Stimulated activated CD4-positive, alpha-beta T cell treated with anti-CD3 and anti-CD28 coated beads, TNF-alpha, amount 100 ng/mL, for 48 hours (primary cell): Measurements from ENCODE around the gene PXMP4.
A peak's percentile ranks its signal among the peaks of the same experiment; 100 is the strongest.

Experiments
- DNase-seq, 3 donors: peaks; one replicate each; pipeline ENCODE4 v3.0.0-alpha.2; 2020; ENCODE audit warnings: low read depth in 3 of 3

PXMP4 gene

GRCh38 chr20:33732166-33732970, 12.3 kb upstream of the PXMP4 start:
- DNase-seq, result peak in 2 of 3 donors; percentile 65 to 70

GRCh38 chr20:33731693-33732165, 11.6 kb upstream of the PXMP4 start, which contains the start of gene ZNF341:
ZNF341 (plus strand) TSS chr20:33731996; CDS start chr20:33732022, 26 bp downstream.
- peak; percentile 81 to 82 (median 81) for DNase-seq

DNA sequence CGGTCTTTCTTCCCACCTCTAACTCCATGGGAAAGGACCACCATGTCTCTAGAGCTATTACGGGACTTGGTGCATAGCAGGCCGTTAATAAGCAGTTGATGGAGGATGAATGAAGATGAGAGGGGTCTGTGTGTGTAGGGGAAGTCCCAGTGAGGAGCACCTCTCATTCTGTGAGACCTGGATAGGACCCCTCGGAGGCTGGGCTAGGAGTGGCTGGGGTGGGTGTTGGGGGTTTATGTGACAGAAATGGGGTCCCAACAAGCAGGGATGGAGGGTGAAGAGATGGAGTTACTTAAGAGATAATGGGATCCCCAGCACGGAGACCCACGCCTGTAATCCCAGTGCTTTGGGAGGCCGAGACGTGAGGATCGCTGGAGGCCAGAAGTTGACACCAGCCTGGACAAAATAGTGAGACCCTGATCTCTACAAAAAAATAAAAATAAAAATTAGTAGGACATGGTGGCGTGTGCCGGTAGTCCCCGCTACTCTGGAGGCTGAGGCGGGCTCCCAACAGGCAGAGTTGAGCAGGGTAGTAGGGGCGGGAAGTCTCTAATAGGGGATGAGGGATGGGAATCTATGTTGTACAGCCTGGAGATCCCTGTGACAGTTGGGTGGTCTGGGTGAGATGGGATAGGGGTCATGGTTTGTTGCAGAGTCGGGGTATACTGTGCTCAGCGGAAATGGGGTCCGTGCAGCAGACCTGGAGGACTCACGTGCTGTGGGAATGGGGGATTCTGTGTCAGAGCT, 11.0 kb upstream of the PXMP4 start:
- no peak for DNase-seq

- DNase-seq, result no peak
Measured at GRCh38 chr20:33729101-33729500, 9.0 kb upstream of the PXMP4 start.

- DNase-seq, result no peak
Measured at GRCh38 chr20:33728463-33728862, 8.4 kb upstream of the PXMP4 start.

GRCh38 chr20:33727806-33728205, 7.7 kb upstream of the PXMP4 start:
- no peak for DNase-seq

DNA sequence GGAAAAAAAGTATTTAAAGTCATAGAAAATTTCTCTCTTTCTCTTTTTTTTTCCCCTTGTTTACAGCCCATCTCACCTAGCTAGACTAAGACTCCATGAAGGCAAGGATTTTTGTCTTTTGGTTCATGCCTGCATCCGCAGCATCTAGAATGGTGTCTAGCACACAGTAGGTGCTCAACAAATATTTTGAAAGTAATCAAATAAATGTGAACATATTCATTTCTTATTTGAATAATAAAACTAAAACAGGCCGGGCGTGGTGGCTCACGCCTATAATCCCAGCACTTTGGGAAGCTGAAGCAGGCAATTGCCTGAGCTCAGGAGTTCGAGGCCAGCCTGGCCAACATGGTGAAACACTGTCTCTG, 7.0 kb upstream of the PXMP4 start:
- no peak for DNase-seq

- DNase-seq, result no peak
Measured at GRCh38 chr20:33725607-33726264, 5.6 kb upstream of the PXMP4 start.

DNA sequence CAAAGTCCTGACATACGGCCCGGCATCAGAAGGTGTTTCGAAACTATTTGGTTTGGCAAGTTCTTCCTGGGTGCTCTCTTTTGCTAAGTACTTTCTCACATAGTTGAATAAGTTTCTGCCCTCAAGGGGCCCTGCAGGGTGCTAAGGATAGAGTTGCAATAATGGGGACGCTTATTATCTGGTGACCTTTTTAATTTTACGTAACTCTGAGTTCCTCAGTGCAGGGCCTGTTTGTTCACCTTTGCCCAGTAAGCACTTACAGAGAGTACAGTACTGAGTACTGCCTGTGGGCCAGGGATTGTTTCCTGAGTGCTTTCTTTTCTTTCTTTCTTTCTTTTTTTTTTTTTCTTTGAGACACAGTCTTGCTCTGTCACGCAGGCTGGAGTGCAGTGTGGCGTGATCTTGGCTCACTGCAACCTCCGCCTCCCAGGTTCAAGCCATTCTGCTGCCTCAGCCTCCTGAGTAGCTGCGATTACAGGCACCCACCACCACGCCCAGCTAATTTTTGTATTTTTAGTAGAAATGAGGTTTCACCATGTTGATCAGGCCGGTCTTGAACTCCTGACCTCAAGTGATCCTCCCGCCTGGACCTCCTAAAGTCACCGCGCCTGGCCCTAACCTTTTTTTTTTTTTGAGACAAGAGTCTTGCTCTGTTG, 4.5 kb upstream of the PXMP4 start:
- no peak for DNase-seq

- no peak for DNase-seq
Measured at GRCh38 chr20:33721391-33722140, 1.5 kb upstream of the PXMP4 start.

GRCh38 chr20:33719277-33719988, 677 bp downstream of the PXMP4 start:
- no peak for DNase-seq

GRCh38 chr20:33716498-33716897, 3.6 kb downstream of the PXMP4 start:
- DNase-seq, result no peak

DNA sequence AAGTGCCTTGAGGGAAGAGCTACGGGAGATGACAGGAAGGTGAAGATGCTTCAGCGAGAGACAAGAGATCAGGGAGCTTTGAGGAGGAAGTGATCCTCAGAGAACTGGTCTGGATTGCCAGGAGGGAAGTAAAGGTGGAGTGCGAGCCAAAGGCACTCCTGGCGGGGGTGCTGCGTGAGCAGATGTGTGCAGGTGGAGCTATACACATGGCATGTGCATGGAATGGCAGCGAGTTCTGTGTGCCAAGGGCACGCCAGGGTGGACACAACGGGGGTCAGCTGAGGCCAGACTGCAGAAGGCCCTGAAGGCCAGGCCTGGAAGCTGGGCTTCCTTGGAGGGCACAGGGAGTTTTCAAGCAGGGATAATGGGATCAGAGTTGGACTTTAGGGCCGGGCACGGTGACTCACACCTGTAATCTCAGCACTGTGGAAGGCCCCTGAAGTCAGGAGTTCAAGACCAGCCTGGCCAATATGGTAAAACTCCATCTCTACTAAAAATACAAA, 6.2 kb downstream of the PXMP4 start:
- no peak for DNase-seq

DNA sequence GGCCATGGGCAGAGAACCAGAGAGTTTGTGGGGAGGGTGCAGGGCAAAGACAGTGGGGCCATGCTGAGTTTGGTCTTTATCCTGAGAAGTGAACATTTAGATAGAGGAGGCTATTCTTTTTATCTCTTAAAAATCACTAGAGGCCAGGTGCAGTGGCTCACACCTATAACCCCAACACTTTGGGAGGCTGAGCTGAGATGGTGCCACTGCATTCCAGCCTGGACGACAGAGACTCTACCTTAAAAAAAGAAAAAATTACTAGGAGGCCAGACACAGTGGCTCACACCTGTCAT, 8.7 kb downstream of the PXMP4 start:
- DNase-seq, result no peak

DNA sequence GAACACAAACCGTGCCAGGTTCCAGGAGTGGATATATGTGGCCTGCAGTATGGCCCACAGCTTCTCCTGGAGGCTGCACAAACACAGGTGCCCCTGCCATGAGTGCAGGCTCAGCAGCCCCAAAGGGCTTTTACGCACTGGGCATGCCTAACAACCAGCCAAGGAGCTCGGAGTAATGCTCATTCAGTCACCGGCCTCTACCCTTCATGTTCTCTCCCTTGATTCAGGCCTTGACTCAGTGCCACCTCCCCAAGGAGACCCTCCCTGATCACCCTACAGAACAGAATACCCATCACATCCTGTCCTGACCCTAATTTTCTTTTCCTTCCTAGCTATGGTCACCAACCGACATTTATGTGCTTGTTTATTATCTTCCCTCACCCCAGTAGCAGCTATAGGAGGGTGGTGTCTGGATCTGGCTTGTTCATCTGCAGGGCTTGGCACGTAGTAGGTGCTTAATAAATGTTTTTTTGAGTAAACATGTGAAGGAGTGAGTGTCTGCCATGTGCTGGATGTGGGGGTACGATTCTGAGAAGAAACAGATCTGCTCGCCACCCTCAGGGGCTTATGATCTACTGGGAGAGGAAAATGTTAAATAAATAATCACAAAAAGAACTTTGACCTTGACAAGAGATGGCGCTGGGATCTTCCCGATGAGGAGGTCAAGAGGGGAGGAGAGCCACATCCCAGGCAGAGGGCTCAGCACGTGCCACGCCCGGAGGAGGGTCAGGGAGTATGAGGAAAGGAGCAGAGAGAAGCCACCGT, 9.2 kb downstream of the PXMP4 start:
- DNase-seq, result no peak

- no peak for DNase-seq
Measured at GRCh38 chr20:33709905-33710541, 10.1 kb downstream of the PXMP4 start.

DNA sequence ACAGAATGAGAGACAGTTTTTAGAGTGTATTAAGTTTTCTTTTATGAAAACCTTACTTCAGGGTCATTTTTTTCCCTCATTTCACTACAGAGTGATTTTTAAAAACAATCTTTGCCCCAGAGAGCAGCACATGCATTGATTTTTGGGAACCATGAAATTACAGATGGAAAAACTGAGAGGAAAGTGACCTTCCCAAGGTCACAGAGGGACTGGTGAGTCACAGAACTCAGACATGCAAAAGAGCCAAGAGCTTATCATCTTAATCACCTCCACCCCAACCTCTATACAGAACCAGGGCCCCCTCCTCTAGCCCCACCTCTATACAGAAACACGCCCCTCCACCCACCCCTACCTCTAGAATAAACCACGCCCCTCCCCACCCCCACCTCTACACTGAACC, 10.7 kb downstream of the PXMP4 start:
- no peak for DNase-seq

DNA sequence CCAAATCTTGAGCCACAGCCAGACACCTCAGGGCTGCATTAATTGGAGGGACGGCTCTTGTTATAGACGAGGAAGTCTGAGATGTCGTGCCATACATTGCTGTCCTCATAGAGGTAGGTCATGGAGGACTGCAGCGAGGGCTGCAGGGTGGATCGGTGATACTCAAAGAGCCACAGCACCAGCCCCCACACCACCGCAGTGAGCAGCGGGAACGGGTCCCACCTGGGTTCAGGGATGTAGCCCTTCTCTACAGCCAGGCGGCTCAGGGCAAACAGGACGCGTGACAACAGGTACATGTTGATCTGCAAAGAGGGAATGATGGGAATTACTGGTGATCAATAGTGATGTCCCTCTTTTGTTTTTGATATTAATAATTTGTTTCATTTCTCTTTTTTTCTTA, 12.4 kb downstream of the PXMP4 start:
- no peak for DNase-seq

DNA sequence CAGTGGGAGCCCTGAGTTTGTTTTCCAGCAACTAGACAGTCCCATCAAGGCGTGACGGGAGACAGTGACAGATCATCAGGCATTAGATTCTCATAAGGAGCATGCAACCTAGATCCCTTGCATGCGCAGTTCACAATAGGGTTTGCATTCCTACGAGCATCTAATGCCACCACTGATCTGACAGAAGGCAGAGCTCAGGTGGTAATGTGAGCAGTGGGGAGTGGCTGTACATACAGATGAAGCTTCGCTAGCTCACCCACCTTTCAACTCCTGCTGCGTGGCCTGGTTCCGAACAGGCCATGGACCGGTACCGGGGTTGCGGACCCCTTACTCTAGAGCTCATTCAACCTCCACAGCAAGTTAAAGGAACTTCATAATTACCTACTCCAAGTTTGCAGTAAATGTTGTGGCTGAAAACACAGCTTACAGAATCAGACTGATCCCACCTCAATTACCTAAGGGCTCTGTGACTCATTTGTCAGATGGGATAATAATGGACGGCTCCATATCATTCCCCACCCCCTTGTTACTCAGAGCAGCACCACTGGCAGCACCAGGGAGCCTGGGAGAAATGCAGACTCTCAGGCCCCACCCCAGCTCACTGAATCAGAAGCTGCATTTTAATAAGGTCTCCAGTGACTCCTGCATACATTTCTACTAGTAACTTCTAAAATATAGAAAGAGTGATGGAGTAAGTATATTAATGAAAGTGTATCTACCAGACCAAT, 15.7 kb downstream of the PXMP4 start:
- no peak for DNase-seq
